HepG2 (cell line): ENCODE measurements around the gene ABCA2. TPM values are rescaled to one million over a fixed set of nuclear protein-coding genes. Genes with fewer than 3 reads are reported as not detected.
A peak's percentile ranks its signal among the peaks of the same experiment; 100 is the strongest.

ENCODE experiments used
- ATAC-seq: fragments of 200-7000 bp; cut with Tn5 transposase; 3 replicates; pipeline ENCODE4 v1.9.1; 2020; ENCODE audit warnings: mild to moderate bottlenecking, moderate library complexity
- BruUV-seq: library from RNA; stranded (reverse); fragments of 400-500 nt; replicated peaks from 2 replicates; lab custom pipeline; 2021; lab: Mats Ljungman, UMichigan
- CTCF ChIA-PET: fragments of 300-600 bp; formaldehyde crosslinking; extraction: SDS; loops from one replicate; lab custom pipeline; 2021; ENCODE audit warnings: low total read pairs, inconsistent platforms, low intra/inter-chr PET ratio; lab: Yijun Ruan, JAX
- POLR2A ChIA-PET: fragments of 350-600 bp; sonication (Branson Sonifier 250); formaldehyde crosslinking; loops from one replicate; lab custom pipeline; 2020; ENCODE audit warnings: antibody characterized with exemption, inconsistent platforms; lab: Yijun Ruan, JAX
- DNase-seq: peaks from one replicate; pipeline ENCODE4 v3.0.0-alpha.2; 2015; ENCODE audit warnings: low spot score
- FAIRE-seq: peaks from 3 replicates; lab custom pipeline; 2011; peaks lifted over from hg19 to GRCh38; lab: Jason Lieb, UNC
- H2AFZ ChIP-seq: one replicate; pipeline ENCODE4 v1.6.1; 2011; ENCODE audit warnings: low read length, inconsistent platforms
- H3K27ac ChIP-seq: fragments of 300-600 bp; 3 replicates; pipeline ENCODE4 v1.8.0; 2011; ENCODE audit warnings: mixed run types, mild to moderate bottlenecking, mixed read lengths, low read length, inconsistent platforms; ENCODE audit not compliant: insufficient read depth; ENCODE audit errors: extremely low read length
- H3K27me3 ChIP-seq, 2 experiments: fragments of 200-600 bp in 1 of 2; 2 replicates in 1 of 2; 3 replicates in 1 of 2; pipeline versions ENCODE4 v1.6.0 to v1.8.0; 2011; ENCODE audit warnings: low read length in 2 of 2, mild to moderate bottlenecking in 2 of 2, moderate library complexity in 2 of 2, inconsistent platforms in 1 of 2; ENCODE audit not compliant: insufficient read depth in 2 of 2, control insufficient read depth in 1 of 2
- H3K36me3 ChIP-seq, 2 experiments: fragments of 200-600 bp in 1 of 2; replicated peaks in 1 of 2; 2 replicates in 1 of 2; 3 replicates in 1 of 2; pipeline versions ENCODE4 v1.5.1 to v1.8.0; 2011; ENCODE audit warnings: low read length in 2 of 2, inconsistent platforms in 1 of 2; ENCODE audit not compliant: insufficient read depth in 2 of 2, control insufficient read depth in 1 of 2
- H3K4me1 ChIP-seq: 2 replicates; pipeline ENCODE4 v1.5.1; 2012; ENCODE audit warnings: low read length, inconsistent platforms; ENCODE audit not compliant: insufficient read depth
- H3K4me2 ChIP-seq: 2 replicates; pipeline ENCODE4 v1.6.0; 2011; ENCODE audit warnings: low read depth, low read length, inconsistent platforms
- H3K4me3 ChIP-seq, 3 experiments: fragments of 200-600 bp in 1 of 3; sonication (generic), shearing (Covaris generic) in 1 of 3; replicated peaks in 1 of 3; 2 replicates each; pipeline ENCODE4 v1.5.1; 2011 to 2016; ENCODE audit warnings: low read length in 3 of 3, inconsistent platforms in 2 of 3, low read depth in 2 of 3, mild to moderate bottlenecking in 2 of 3, control low read depth in 1 of 3, mixed read lengths in 1 of 3; ENCODE audit not compliant: insufficient read depth in 1 of 3
- H3K79me2 ChIP-seq: one replicate; pipeline ENCODE4 v1.6.1; 2011; ENCODE audit warnings: low read length, inconsistent platforms; ENCODE audit not compliant: insufficient read depth
- H3K9ac ChIP-seq: 2 replicates; pipeline ENCODE4 v1.6.0; 2011; ENCODE audit warnings: mild to moderate bottlenecking, low read depth, low read length, inconsistent platforms; ENCODE audit not compliant: insufficient read depth
- H3K9me3 ChIP-seq: 2 replicates; pipeline ENCODE4 v1.5.1; 2012; ENCODE audit warnings: mild to moderate bottlenecking, low read length
- H4K20me1 ChIP-seq: 2 replicates; pipeline ENCODE4 v1.6.0; 2011; ENCODE audit warnings: inconsistent platforms, mild to moderate bottlenecking, low read length, moderate library complexity; ENCODE audit not compliant: insufficient read depth
- CENPT ChIP-seq: sonication (generic); formaldehyde crosslinking; IDR thresholded peaks from 2 replicates; pipeline ENCODE4 v1.8.0; 2022; ENCODE audit warnings: low read depth, mild to moderate bottlenecking, moderate library complexity, missing genetic modification reagents
- CREB1 ChIP-seq, 2 experiments: fragments of 450-650 bp in 1 of 2; IDR thresholded peaks; 2 replicates each; pipeline ENCODE4 v1.6.1; 2016 to 2017; ENCODE audit warnings: control low read depth in 1 of 2, mild to moderate bottlenecking in 1 of 2, missing compliant biosample characterization in 1 of 2, missing genetic modification characterization in 1 of 2
- IKZF4 ChIP-seq: sonication (generic); formaldehyde crosslinking; IDR thresholded peaks from 2 replicates; pipeline ENCODE4 v1.5.1; 2020; ENCODE audit warnings: borderline replicate concordance, mild to moderate bottlenecking, low read depth, missing genetic modification reagents; ENCODE audit errors: not compliant biosample characterization
- NR2F1 ChIP-seq, 2 experiments: fragments of 450-650 bp in 1 of 2; formaldehyde crosslinking in 1 of 2; IDR thresholded peaks; 2 replicates each; pipeline versions ENCODE4 v1.5.0 to v1.6.1; 2016 to 2020; ENCODE audit warnings: mild to moderate bottlenecking in 1 of 2, missing compliant biosample characterization in 1 of 2, missing genetic modification reagents in 1 of 2, moderate library complexity in 1 of 2
- PATZ1 ChIP-seq: sonication (generic); formaldehyde crosslinking; IDR thresholded peaks from 2 replicates; pipeline ENCODE4 v1.4.0; 2020; ENCODE audit warnings: missing genetic modification reagents
- RAD51 ChIP-seq: fragments of 450-650 bp; IDR thresholded peaks from 2 replicates; pipeline ENCODE4 v1.6.1; 2016; ENCODE audit warnings: borderline replicate concordance
- RARA ChIP-seq: IDR thresholded peaks from 2 replicates; pipeline ENCODE4 v1.6.1; 2016; ENCODE audit warnings: missing genetic modification reagents, missing compliant biosample characterization
- USF2 ChIP-seq, 2 experiments: sonication (generic) in 1 of 2; formaldehyde crosslinking in 1 of 2; IDR thresholded peaks; 2 replicates each; pipeline versions ENCODE4 v1.5.1 to v1.6.1; 2011 to 2020; ENCODE audit warnings: borderline replicate concordance in 1 of 2, low read depth in 1 of 2, low read length in 1 of 2, mild to moderate bottlenecking in 1 of 2, missing genetic modification reagents in 1 of 2, moderate library complexity in 1 of 2
- ZBTB38 ChIP-seq: sonication (generic); formaldehyde crosslinking; IDR thresholded peaks from 2 replicates; pipeline ENCODE4 v1.5.1; 2020; ENCODE audit warnings: mild to moderate bottlenecking, missing genetic modification reagents
- ZC3H13 ChIP-seq: sonication (generic); formaldehyde crosslinking; IDR thresholded peaks from 2 replicates; pipeline ENCODE4 v1.8.1; 2023; ENCODE audit warnings: mild to moderate bottlenecking, missing genetic modification reagents, moderate library complexity
- ZNF883 ChIP-seq: sonication (generic); formaldehyde crosslinking; IDR thresholded peaks from 2 replicates; pipeline ENCODE4 v1.5.1; 2020; ENCODE audit warnings: mild to moderate bottlenecking, missing genetic modification reagents; ENCODE audit errors: not compliant biosample characterization
- ZSCAN29 ChIP-seq: sonication (generic); formaldehyde crosslinking; conservative IDR thresholded peaks from 2 replicates; pipeline ENCODE4 v1.4.0; 2020; ENCODE audit warnings: mild to moderate bottlenecking, missing genetic modification reagents
- WGBS: methylation state at CpG from one replicate; pipeline ENCODE4 v1.1.6; 2017; ENCODE audit warnings: low lambda C conversion rate; 5-methylcytosine and 5-hydroxymethylcytosine counted together
- in situ Hi-C: cut with HindIII; loops from 2 replicates; pipeline ENCODE4 v1.10.0; 2017; ENCODE audit warnings: low pct_unique_long_range_greater_than_20kb; ENCODE audit not compliant: extremely low pct_ligation_motif_present
- intact Hi-C: fragments of 100-400 bp; cut with micrococcal nuclease; formaldehyde crosslinking; loops from one replicate; pipeline ENCODE4 v1.10.0; 2022; ENCODE audit not compliant: unreplicated experiment
- polyA plus RNA-seq, 8 experiments: library from polyadenylated mRNA; depleted of rRNA in 3 of 8; stranded (reverse) in 7 of 8; unstranded in 1 of 8; fragments of >200 nt; fragmentation: Illumina TruSeq in 4 of 8; extraction: Trizol in 4 of 8; gene quantifications; 2 replicates each; pipeline versions ENCODE4 v1.2.1 to v1.2.3, GENCODE V29; 2011 to 2016; ENCODE audit warnings: low read depth in 4 of 8, missing spikeins in 1 of 8, mixed read lengths in 1 of 8; ENCODE audit not compliant: insufficient read depth in 1 of 8
- total RNA-seq, 5 experiments: library from RNA; depleted of rRNA; stranded (reverse); fragments of >200 nt; fragmentation: Illumina TruSeq; extraction: Trizol; gene quantifications; 2 replicates each; pipeline ENCODE4 v1.2.3, GENCODE V29; 2016; ENCODE audit warnings: low read depth in 1 of 5

Gene ABCA2
- total and polyA plus RNA-seq, 2 of the 13 experiments (the other 11 are each of a cell fraction or from before 2014, with no cell fraction given) = 2.9 to 19.2 TPM

GRCh38 chr9:136968333-136969127 is 59.5 kb downstream of the ABCA2 start (continued):
- TF ChIP-seq NR2F1 (CRISPR knock-in tag; IDR thresholded peaks at IDR 0.05) (peak in 1 of 2 experiments; percentile 55; a peak in 1 of 4 replicates), RARA (peak; percentile 40; the same call in 1 of the 2 replicates), ZNF883 (CRISPR knock-in tag) (peak; percentile 9), ZC3H13 (CRISPR knock-in tag) (no peak), PATZ1 (CRISPR knock-in tag) (no peak), IKZF4 (CRISPR knock-in tag) (peak; percentile 37), ZSCAN29 (CRISPR knock-in tag) (no peak), ZBTB38 (CRISPR knock-in tag) (no peak)

DNA sequence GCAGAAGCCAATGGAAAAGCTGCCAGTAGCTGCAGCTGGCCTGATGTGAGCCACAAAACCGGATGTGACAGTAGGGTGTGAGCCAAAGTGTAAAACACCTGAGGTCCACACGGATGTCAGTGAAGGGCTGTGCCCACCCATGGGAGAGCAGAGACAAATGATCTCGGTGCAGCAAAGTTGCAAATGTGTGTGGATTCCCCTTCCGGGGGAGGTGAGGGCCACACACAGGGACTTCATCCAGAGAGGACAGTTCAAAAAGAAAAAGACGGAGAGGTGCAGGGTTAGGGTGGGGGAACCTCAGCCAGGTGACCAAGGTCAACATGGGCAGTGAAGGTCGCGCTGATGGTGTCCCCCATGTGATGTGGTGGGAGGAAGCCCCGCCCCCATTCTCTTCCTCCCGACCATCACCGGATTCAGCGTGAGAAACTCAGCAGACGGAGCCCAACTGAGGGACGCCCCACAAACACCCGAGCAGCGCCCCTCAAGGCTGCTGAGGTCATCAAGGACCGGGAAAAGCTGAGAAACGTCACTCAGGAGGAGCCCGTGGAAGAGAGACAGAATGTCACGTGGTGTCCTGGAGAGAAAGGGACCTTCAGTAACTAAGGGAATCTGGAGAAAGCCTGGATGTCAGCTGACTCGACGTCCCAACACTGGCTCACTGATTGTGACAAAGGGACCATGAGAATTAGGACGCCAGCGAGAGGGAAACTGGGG is 62.1 kb downstream of the ABCA2 start:
- intact Hi-C loops (no loop called here), in situ Hi-C loops (no loop called here)
- DNase-seq (no peak), FAIRE-seq (no peak), ATAC-seq (no peak)
- Histone ChIP-seq H3K9ac (no peak overlapping the region), H4K20me1 (no peaks in the 10 kb centered on the region), H3K27ac (no peak overlapping the region), H3K4me3 (no peak overlapping the region), H3K9me3 (no peaks in the 10 kb centered on the region), H3K4me1 (peaks cover 32% of the 10 kb centered on the region), H3K36me3 (no peaks in the 10 kb centered on the region), H3K4me2 (no peak overlapping the region), H3K79me2 (no peaks in the 10 kb centered on the region), H3K27me3 (peaks cover 25 to 58% of the 10 kb centered on the region in 2 experiments), H2AFZ (no peak overlapping the region)
- TF ChIP-seq CREB1 (IDR thresholded peaks at IDR 0.05) (peak; percentile 36; the same call in 1 of the 2 replicates), CREB1 (CRISPR knock-in tag; IDR thresholded peaks at IDR 0.05) (no peak), RAD51 (peak; percentile 53; the same call in 1 of the 2 replicates), CENPT (CRISPR knock-in tag) (no peak), USF2 (IDR thresholded peaks at IDR 0.05; ENCODE audit: low read depth, low read length) (peak; percentile 63), USF2 (CRISPR knock-in tag; IDR thresholded peaks at IDR 0.05; ENCODE audit: borderline replicate concordance) (no peak)
- no TSS peak for BruUV-seq
- WGBS = 22% methylated on average over 13 of the region's 23 CpGs
- POLR2A ChIA-PET = interaction anchor here (1.2 kb wide), 1 partner anchor 16 kb away, joined by 4 read pairs; no protein-coding TSS in a partner anchor
- CTCF ChIA-PET = no interaction called here
